ENCODE data around the gene BIN2.
"Not testable (repeated sequence)": the region's sequence is repeated elsewhere in the genome, so short reads cannot be mapped to it uniquely, and the experiment has no call there.

Gene BIN2

DNA sequence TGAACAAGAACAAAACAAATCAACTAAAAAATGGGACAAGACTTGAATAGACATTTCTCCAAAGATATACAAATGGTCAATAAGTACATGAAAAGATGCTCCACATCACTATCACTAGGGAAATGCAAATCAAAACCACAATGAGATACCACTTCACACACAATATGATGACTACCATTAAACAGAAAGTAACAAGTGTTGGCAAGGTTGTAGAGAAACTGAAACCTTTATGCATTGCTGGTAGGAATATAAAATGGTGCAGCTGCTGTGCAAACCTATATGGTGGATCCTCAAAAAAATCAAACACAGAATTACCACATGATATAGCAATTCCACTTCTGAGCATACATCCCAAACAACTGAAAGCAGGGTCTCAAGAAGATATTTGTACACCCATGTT is 59.0 kb downstream of the BIN2 start:
- no peak for DNase-seq
- CTCF ChIA-PET: interaction anchor here (4.2 to 6.6 kb wide), 2 partner anchors 13 to 75 kb away, joined by 22 to 38 read pairs; no protein-coding TSS in a partner anchor
- Histone ChIP-seq H3K27ac (ENCODE audit: insufficient read depth in 1 of 2, low read depth in 1 of 2, low read length in 2 of 2, poor library complexity in 1 of 2, severe bottlenecking in 2 of 2) (no peak overlapping the region), H3K4me3 (ENCODE audit: control insufficient read depth in 1 of 7, extremely low read depth in 1 of 7, insufficient read depth in 4 of 7, low read depth in 2 of 7, low read length in 6 of 7) (no peak overlapping the region), H3K27me3 (replicated peaks in 2 of 5; ENCODE audit: control insufficient read depth in 4 of 5, insufficient read depth in 5 of 5, low read length in 4 of 5) (no peaks in the 10 kb centered on the region), H3K9me3 (ENCODE audit: control extremely low read depth in 1 of 5, control insufficient read depth in 4 of 5, insufficient read depth in 2 of 5, low read depth in 1 of 5, low read length in 4 of 5) (no peaks in the 10 kb centered on the region), H3K4me1 (ENCODE audit: control extremely low read depth in 1 of 4, control insufficient read depth in 4 of 4, insufficient read depth in 4 of 4, low read length in 3 of 4) (peaks cover 0 to 13% (median 10%) of the 10 kb centered on the region in 4 experiments), H3K36me3 (ENCODE audit: control insufficient read depth in 4 of 4, insufficient read depth in 4 of 4, low read length in 3 of 4) (no peaks in the 10 kb centered on the region)
- POLR2A ChIA-PET: no interaction called here

DNA sequence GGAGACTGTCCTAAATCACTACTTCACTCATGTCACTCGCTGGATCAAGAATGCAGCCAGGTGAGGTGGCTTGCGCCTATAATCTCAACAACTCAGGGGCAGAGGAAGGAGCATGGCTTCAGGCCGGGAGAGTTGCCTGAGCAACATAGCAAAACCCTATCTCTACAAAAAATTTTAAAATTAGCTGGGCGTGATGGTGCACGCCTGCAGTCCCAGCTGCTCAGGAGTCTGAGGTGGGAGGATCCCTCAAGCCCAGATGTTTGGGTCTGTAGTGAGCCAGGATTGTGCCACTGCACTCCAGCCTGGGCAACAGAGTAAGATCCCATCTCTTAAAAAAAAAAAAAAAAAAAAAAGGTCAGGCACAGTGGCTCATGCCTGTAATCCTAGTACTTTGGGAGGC is 59.7 kb downstream of the BIN2 start:
- Histone ChIP-seq H3K4me3 (ENCODE audit: control insufficient read depth in 1 of 7, extremely low read depth in 1 of 7, insufficient read depth in 4 of 7, low read depth in 2 of 7, low read length in 6 of 7) (no peak overlapping the region), H3K4me1 (ENCODE audit: control extremely low read depth in 1 of 4, control insufficient read depth in 4 of 4, insufficient read depth in 4 of 4, low read length in 3 of 4) (peaks cover 0 to 8% (median 6%) of the 10 kb centered on the region in 4 experiments), H3K27ac (ENCODE audit: insufficient read depth in 1 of 2, low read depth in 1 of 2, low read length in 2 of 2, poor library complexity in 1 of 2, severe bottlenecking in 2 of 2) (no peak overlapping the region), H3K27me3 (replicated peaks in 2 of 5; ENCODE audit: control insufficient read depth in 4 of 5, insufficient read depth in 5 of 5, low read length in 4 of 5) (no peaks in the 10 kb centered on the region), H3K9me3 (ENCODE audit: control extremely low read depth in 1 of 5, control insufficient read depth in 4 of 5, insufficient read depth in 2 of 5, low read depth in 1 of 5, low read length in 4 of 5) (no peaks in the 10 kb centered on the region), H3K36me3 (ENCODE audit: control insufficient read depth in 4 of 4, insufficient read depth in 4 of 4, low read length in 3 of 4) (no peaks in the 10 kb centered on the region)
- WGBS (ENCODE audit: insufficient coverage): no CpG with 5 or more reads among the region's 5 CpGs
- no peak for DNase-seq
- CTCF ChIA-PET: interaction anchor here (0.6 to 6.6 kb wide), 7 partner anchors 12 to 95 kb away, joined by 3 to 38 read pairs (median 14); no protein-coding TSS in a partner anchor
- POLR2A ChIA-PET: no interaction called here

DNA sequence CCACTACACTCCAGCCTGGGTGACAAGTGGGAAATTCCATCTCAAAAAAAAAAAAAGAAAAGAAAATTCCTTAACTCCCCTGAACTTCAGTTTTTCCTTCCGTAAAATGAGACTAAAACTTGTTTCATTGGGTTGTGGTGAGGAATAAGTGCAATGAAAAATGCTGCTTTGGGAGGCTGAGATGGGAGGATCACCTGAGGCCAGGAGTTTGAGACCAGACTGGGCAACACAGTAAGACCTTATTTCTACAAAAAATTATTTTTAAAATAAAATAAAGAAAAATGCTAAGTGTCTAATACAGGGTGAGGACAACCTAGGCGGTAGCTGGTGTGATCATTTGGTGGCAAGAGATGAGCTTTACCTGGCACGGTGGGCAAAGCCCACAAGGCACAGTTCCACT is 60.6 kb downstream of the BIN2 start:
- WGBS (ENCODE audit: insufficient coverage): 92% methylated on average over 2 of the region's 3 CpGs
- Histone ChIP-seq H3K4me1 (ENCODE audit: control extremely low read depth in 1 of 4, control insufficient read depth in 4 of 4, insufficient read depth in 4 of 4, low read length in 3 of 4) (peaks cover 0 to 2% (median 0%) of the 10 kb centered on the region in 4 experiments), H3K9me3 (ENCODE audit: control extremely low read depth in 1 of 5, control insufficient read depth in 4 of 5, insufficient read depth in 2 of 5, low read depth in 1 of 5, low read length in 4 of 5) (no peaks in the 10 kb centered on the region), H3K27ac (ENCODE audit: insufficient read depth in 1 of 2, low read depth in 1 of 2, low read length in 2 of 2, poor library complexity in 1 of 2, severe bottlenecking in 2 of 2) (no peak overlapping the region), H3K4me3 (ENCODE audit: control insufficient read depth in 1 of 7, extremely low read depth in 1 of 7, insufficient read depth in 4 of 7, low read depth in 2 of 7, low read length in 6 of 7) (no peak overlapping the region), H3K36me3 (ENCODE audit: control insufficient read depth in 4 of 4, insufficient read depth in 4 of 4, low read length in 3 of 4) (no peaks in the 10 kb centered on the region), H3K27me3 (replicated peaks in 2 of 5; ENCODE audit: control insufficient read depth in 4 of 5, insufficient read depth in 5 of 5, low read length in 4 of 5) (no peaks in the 10 kb centered on the region)
- ChIA-PET CTCF (interaction anchor here (0.7 to 6.6 kb wide), 15 partner anchors 9 to 91 kb away, joined by 3 to 38 read pairs (median 5); partner anchors contain the start of genes BIN2 and POU6F1), POLR2A (no interaction called here)
- no peak for DNase-seq

DNA sequence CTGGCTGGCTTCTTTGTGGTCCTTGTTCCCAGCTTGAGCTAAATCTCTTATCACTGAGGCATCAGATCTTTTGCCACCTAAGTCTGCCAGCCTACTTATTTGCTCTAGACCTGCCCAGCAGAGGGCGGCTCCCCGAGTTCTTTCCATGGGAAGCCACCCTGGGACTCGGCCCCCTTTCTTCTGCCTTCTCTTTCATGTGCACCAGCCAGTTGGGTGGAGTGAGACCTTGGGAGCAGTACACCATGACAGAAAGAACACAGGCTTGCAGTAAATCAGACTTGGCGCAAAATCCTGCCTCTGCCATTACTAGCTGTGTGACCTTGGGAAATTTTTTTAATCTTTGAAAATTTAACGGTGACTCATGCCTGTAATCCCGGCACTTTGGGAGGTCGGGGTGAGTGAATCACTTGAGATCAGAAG is 61.2 kb downstream of the BIN2 start:
- 63% methylated on average over 6 of the region's 7 CpGs for WGBS (ENCODE audit: insufficient coverage)
- peak; percentile 65 to 76 (median 68) for DNase-seq
- ChIA-PET CTCF (interaction anchor here (0.6 to 6.6 kb wide), 18 partner anchors 8 to 213 kb away, joined by 3 to 38 read pairs (median 4); partner anchors contain the start of genes BIN2 and POU6F1), POLR2A (no interaction called here)
- no peak overlapping the region for H3K4me3 ChIP-seq (ENCODE audit: control insufficient read depth in 1 of 7, extremely low read depth in 1 of 7, insufficient read depth in 4 of 7, low read depth in 2 of 7, low read length in 6 of 7)
- peaks cover 0 to 2% (median 0%) of the 10 kb centered on the region in 4 experiments for H3K4me1 ChIP-seq (ENCODE audit: control extremely low read depth in 1 of 4, control insufficient read depth in 4 of 4, insufficient read depth in 4 of 4, low read length in 3 of 4)
- no peak overlapping the region for H3K27ac ChIP-seq (ENCODE audit: insufficient read depth in 1 of 2, low read depth in 1 of 2, low read length in 2 of 2, poor library complexity in 1 of 2, severe bottlenecking in 2 of 2)
- H3K9me3 ChIP-seq (ENCODE audit: control extremely low read depth in 1 of 5, control insufficient read depth in 4 of 5, insufficient read depth in 2 of 5, low read depth in 1 of 5, low read length in 4 of 5): no peaks in the 10 kb centered on the region
- H3K27me3 ChIP-seq (replicated peaks in 2 of 5; ENCODE audit: control insufficient read depth in 4 of 5, insufficient read depth in 5 of 5, low read length in 4 of 5): no peaks in the 10 kb centered on the region
- no peaks in the 10 kb centered on the region for H3K36me3 ChIP-seq (ENCODE audit: control insufficient read depth in 4 of 4, insufficient read depth in 4 of 4, low read length in 3 of 4)

DNA sequence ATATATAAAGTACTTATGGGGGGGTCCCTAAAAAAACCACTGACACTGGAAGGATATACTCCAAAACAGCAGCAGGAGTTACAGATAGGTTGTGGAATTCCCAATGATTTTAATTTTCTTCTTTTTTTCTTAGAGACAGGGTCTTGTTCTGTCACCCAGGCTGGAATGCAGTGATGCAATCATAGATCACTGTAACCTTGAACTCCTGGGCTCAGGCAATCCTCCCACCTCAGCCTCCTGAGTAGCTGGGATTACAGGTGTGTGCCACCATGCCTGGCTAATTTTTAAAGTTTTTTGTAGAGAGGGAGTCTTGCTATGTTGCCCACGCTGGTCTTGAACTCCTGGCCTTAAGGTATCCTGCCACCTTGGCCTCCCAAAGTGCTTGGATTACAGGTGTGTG is 64.4 kb downstream of the BIN2 start:
- H3K27me3 ChIP-seq (replicated peaks in 2 of 5; ENCODE audit: control insufficient read depth in 4 of 5, insufficient read depth in 5 of 5, low read length in 4 of 5); H3K36me3 ChIP-seq (ENCODE audit: control insufficient read depth in 4 of 4, insufficient read depth in 4 of 4, low read length in 3 of 4); H3K9me3 ChIP-seq (ENCODE audit: control extremely low read depth in 1 of 5, control insufficient read depth in 4 of 5, insufficient read depth in 2 of 5, low read depth in 1 of 5, low read length in 4 of 5); H3K4me3 ChIP-seq (ENCODE audit: control insufficient read depth in 1 of 7, extremely low read depth in 1 of 7, insufficient read depth in 4 of 7, low read depth in 2 of 7, low read length in 6 of 7); H3K4me1 ChIP-seq (ENCODE audit: control extremely low read depth in 1 of 4, control insufficient read depth in 4 of 4, insufficient read depth in 4 of 4, low read length in 3 of 4); H3K27ac ChIP-seq (ENCODE audit: insufficient read depth in 1 of 2, low read depth in 1 of 2, low read length in 2 of 2, poor library complexity in 1 of 2, severe bottlenecking in 2 of 2); DNase-seq: not testable (repeated sequence)
- POLR2A ChIA-PET: interaction anchor here (0.8 kb wide), 1 partner anchor 8 kb away, joined by 6 read pairs; no protein-coding TSS in a partner anchor
- no CpG with 5 or more reads among the region's 1 CpG for WGBS (ENCODE audit: insufficient coverage)
- CTCF ChIA-PET: interaction anchor here (1.0 to 6.6 kb wide), 4 partner anchors 11 to 80 kb away, joined by 3 to 38 read pairs (median 6); no protein-coding TSS in a partner anchor

DNA sequence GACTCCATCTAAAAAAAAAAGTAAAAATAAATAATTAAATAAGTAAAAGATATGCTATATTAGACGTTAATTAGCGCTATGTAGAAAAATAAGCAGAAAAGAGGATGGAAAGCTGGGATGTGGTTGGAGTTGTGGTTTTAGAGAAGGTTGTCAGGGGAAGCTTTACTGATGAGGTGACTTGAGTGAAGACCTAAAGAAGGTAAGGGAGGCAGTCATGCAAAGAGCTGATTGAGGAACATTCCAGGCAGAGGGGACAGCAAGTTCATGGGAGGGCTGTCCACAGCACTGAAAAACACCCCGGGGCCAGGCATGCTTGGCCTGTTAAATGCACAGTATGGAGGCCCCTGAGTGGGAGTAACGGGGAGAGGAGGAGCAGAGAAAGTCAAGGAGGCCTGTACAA is 69.4 kb downstream of the BIN2 start:
- peak in 2 of 3 donors; percentile 34 to 40 for DNase-seq
- no peaks in the 10 kb centered on the region for H3K36me3 ChIP-seq (ENCODE audit: control insufficient read depth in 4 of 4, insufficient read depth in 4 of 4, low read length in 3 of 4)
- CTCF ChIA-PET: interaction anchor here (0.7 to 1.2 kb wide), 3 partner anchors 8 to 113 kb away, joined by 3 to 5 read pairs (median 4); no protein-coding TSS in a partner anchor

DNA sequence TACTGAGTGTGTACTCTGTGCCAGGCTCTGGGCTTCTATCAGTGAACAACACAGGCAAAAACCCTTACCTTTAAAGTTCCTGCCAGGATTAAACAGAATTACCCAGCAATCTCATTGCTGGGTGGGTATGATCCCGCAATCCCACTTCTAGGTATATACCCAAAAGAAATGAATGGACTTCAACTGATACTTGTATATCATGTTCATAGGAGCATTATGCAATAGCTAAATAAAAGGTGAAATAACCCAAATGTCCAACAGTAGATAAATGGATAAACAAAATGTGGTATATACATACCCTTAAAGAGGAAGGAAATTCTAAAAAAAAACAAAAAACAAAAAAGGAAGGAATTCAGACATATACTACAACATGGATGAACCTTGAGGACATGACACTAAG is 70.7 kb downstream of the BIN2 start:
- ChIA-PET CTCF (interaction anchor here (0.6 to 3.6 kb wide), 8 partner anchors 10 to 1945 kb away, joined by 3 to 22 read pairs (median 3); partner anchors contain the start of gene DAZAP2), POLR2A (interaction anchor here (0.7 to 0.9 kb wide), 2 partner anchors 15 to 36 kb away, joined by 3 to 4 read pairs; partner anchors contain the start of genes DAZAP2 and POU6F1)
- Histone ChIP-seq H3K4me1 (ENCODE audit: control extremely low read depth in 1 of 4, control insufficient read depth in 4 of 4, insufficient read depth in 4 of 4, low read length in 3 of 4) (peaks cover 0 to 14% (median 5%) of the 10 kb centered on the region in 4 experiments), H3K27me3 (replicated peaks in 2 of 5; ENCODE audit: control insufficient read depth in 4 of 5, insufficient read depth in 5 of 5, low read length in 4 of 5) (no peaks in the 10 kb centered on the region), H3K4me3 (ENCODE audit: control insufficient read depth in 1 of 7, extremely low read depth in 1 of 7, insufficient read depth in 4 of 7, low read depth in 2 of 7, low read length in 6 of 7) (no peak overlapping the region), H3K9me3 (ENCODE audit: control extremely low read depth in 1 of 5, control insufficient read depth in 4 of 5, insufficient read depth in 2 of 5, low read depth in 1 of 5, low read length in 4 of 5) (no peaks in the 10 kb centered on the region), H3K27ac (ENCODE audit: insufficient read depth in 1 of 2, low read depth in 1 of 2, low read length in 2 of 2, poor library complexity in 1 of 2, severe bottlenecking in 2 of 2) (no peak overlapping the region), H3K36me3 (ENCODE audit: control insufficient read depth in 4 of 4, insufficient read depth in 4 of 4, low read length in 3 of 4) (no peaks in the 10 kb centered on the region)
- no peak for DNase-seq
- no CpG with 5 or more reads among the region's 1 CpG for WGBS (ENCODE audit: insufficient coverage)

More for the DNA sequence above, 69.4 kb downstream of the BIN2 start:
- no peak overlapping the region for H3K27ac ChIP-seq (ENCODE audit: insufficient read depth in 1 of 2, low read depth in 1 of 2, low read length in 2 of 2, poor library complexity in 1 of 2, severe bottlenecking in 2 of 2)
- no peaks in the 10 kb centered on the region for H3K9me3 ChIP-seq (ENCODE audit: control extremely low read depth in 1 of 5, control insufficient read depth in 4 of 5, insufficient read depth in 2 of 5, low read depth in 1 of 5, low read length in 4 of 5)
- peaks cover 0 to 14% (median 4%) of the 10 kb centered on the region in 4 experiments for H3K4me1 ChIP-seq (ENCODE audit: control extremely low read depth in 1 of 4, control insufficient read depth in 4 of 4, insufficient read depth in 4 of 4, low read length in 3 of 4)
- WGBS (ENCODE audit: insufficient coverage): 68% methylated on average over 4 of the region's 4 CpGs
- POLR2A ChIA-PET: no interaction called here
- no peak overlapping the region for H3K4me3 ChIP-seq (ENCODE audit: control insufficient read depth in 1 of 7, extremely low read depth in 1 of 7, insufficient read depth in 4 of 7, low read depth in 2 of 7, low read length in 6 of 7)
- no peaks in the 10 kb centered on the region for H3K27me3 ChIP-seq (replicated peaks in 2 of 5; ENCODE audit: control insufficient read depth in 4 of 5, insufficient read depth in 5 of 5, low read length in 4 of 5)

Data from common myeloid progenitor, CD34-positive (primary cell).